SJSA1 (cell line): ENCODE measurements around the gene DNHD1. TPM values are rescaled to one million over a fixed set of nuclear protein-coding genes. Genes with fewer than 3 reads are reported as not detected.

ENCODE experiments used
- DNase-seq, 2 experiments: peaks; one replicate each; pipeline ENCODE4 v3.0.0-alpha.2; 2015 to 2020; ENCODE audit warnings: low spot score in 2 of 2, low read depth in 1 of 2
- H3K27ac ChIP-seq: fragments of 250-450 bp; sonication (Bioruptor Pico); 2 replicates; pipeline ENCODE4 v1.5.1; 2020; ENCODE audit warnings: mild to moderate bottlenecking, moderate library complexity
- H3K27me3 ChIP-seq: fragments of 250-450 bp; sonication (Bioruptor Pico); replicated peaks from 2 replicates; pipeline ENCODE4 v1.5.1; 2020; ENCODE audit warnings: mild to moderate bottlenecking, moderate library complexity
- H3K36me3 ChIP-seq: fragments of 250-450 bp; sonication (Bioruptor Pico); 2 replicates; pipeline ENCODE4 v1.5.1; 2020; ENCODE audit warnings: mild to moderate bottlenecking
- H3K4me1 ChIP-seq: fragments of 250-450 bp; sonication (Bioruptor Pico); replicated peaks from 2 replicates; pipeline ENCODE4 v1.6.1; 2021; ENCODE audit warnings: mild to moderate bottlenecking
- H3K4me3 ChIP-seq: fragments of 250-450 bp; sonication (Bioruptor Pico); 2 replicates; pipeline ENCODE4 v1.5.1; 2020; ENCODE audit warnings: mild to moderate bottlenecking
- H3K9me3 ChIP-seq: fragments of 250-450 bp; sonication (Bioruptor Pico); replicated peaks from 2 replicates; pipeline ENCODE4 v1.5.1; 2020; ENCODE audit warnings: mild to moderate bottlenecking
- total RNA-seq: library from RNA; depleted of rRNA; stranded (reverse); fragments of >200 nt; shearing (Covaris generic); gene quantifications from 2 replicates; pipeline ENCODE4 v1.2.3, GENCODE V29; 2014

Gene DNHD1
- total RNA-seq, 1 experiment from 2014 or later, result 1.5 TPM

DNA sequence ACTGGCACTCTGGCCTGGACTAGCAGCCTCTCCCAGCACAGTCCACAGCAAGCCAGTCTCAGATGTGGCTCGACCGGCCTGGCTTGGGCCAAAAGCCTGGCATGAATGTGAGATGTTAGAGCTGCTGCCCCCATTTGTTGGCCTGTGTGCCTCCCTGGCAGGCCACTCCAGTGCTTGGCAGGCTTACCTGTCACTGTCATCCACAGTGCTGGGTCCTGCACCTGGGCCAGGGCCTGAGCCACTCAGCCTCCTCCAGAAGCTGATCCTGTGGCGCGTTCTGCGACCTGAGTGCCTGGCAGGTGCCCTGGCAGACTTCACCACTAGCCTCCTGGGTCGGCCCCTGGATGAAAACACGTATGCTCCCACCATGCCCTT lies 70.3 kb downstream of the DNHD1 start:
- no peaks in the 10 kb centered on the region for H3K36me3 ChIP-seq
- DNase-seq, result no peak
- no peaks in the 10 kb centered on the region for H3K4me1 ChIP-seq
- no peaks in the 10 kb centered on the region for H3K9me3 ChIP-seq
- no peaks in the 10 kb centered on the region for H3K27me3 ChIP-seq
- no peak overlapping the region for H3K4me3 ChIP-seq
- no peak overlapping the region for H3K27ac ChIP-seq

DNA sequence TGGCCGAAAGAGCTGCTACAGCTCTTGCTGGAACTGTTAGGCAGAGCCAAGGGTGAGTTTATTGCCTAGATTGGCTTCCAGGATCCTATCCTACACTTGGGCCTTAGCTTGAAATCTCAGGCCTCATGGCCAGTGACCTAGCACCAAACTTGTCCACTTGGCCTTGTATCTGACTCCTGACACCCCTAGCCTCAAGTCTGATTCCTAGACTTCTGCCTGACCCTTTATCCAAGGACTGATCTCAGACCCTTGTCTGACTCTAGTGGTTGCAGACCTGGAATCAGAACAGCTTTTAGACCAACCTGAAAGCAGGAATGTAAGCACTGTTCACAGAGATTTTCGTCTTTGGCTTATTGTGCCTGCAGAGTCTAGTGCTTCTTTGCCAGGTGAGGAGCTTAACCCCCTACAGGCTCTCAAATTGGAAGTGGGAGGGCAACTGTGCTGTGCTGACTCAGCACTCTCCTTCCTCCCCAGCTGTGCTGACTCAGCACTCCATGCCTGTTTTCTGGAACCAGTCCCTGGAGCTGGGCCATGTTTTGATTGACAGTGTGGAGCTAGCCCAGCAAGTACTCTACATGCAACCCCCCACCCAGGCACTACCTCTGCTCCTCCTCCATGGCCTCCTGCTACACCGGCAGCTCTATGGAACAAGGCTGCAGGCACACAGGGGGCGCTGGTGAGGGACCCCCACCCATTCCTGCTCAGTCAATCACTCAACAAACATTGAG lies 71.3 kb downstream of the DNHD1 start:
- Histone ChIP-seq H3K4me1 (no peaks in the 10 kb centered on the region), H3K9me3 (no peaks in the 10 kb centered on the region), H3K27me3 (no peaks in the 10 kb centered on the region), H3K27ac (no peak overlapping the region), H3K4me3 (no peak overlapping the region), H3K36me3 (no peaks in the 10 kb centered on the region)
- no peak for DNase-seq

DNA sequence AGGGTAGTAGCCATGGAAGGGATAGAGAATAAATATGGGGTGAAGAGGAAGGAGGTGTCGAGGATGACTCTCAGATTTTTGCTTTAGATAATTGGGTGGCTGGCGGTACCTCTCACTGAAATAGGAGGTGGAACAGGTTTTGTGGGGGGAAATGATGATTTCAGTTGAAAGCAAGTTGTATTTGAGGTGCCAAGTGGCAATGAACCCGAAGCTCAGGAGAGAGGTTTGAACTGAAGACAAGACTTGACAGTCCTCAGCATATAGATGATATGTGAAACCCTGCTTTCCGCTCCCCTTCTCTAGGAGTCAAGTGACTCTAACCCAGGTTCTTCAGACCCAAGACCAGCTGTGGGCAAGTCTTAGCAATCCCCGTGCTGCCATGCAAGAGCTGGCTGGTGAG lies 72.6 kb downstream of the DNHD1 start:
- H3K36me3 ChIP-seq, result no peaks in the 10 kb centered on the region
- no peak overlapping the region for H3K27ac ChIP-seq
- no peak for DNase-seq
- no peaks in the 10 kb centered on the region for H3K9me3 ChIP-seq
- H3K27me3 ChIP-seq, result no peaks in the 10 kb centered on the region
- no peaks in the 10 kb centered on the region for H3K4me1 ChIP-seq
- H3K4me3 ChIP-seq, result no peak overlapping the region

DNA sequence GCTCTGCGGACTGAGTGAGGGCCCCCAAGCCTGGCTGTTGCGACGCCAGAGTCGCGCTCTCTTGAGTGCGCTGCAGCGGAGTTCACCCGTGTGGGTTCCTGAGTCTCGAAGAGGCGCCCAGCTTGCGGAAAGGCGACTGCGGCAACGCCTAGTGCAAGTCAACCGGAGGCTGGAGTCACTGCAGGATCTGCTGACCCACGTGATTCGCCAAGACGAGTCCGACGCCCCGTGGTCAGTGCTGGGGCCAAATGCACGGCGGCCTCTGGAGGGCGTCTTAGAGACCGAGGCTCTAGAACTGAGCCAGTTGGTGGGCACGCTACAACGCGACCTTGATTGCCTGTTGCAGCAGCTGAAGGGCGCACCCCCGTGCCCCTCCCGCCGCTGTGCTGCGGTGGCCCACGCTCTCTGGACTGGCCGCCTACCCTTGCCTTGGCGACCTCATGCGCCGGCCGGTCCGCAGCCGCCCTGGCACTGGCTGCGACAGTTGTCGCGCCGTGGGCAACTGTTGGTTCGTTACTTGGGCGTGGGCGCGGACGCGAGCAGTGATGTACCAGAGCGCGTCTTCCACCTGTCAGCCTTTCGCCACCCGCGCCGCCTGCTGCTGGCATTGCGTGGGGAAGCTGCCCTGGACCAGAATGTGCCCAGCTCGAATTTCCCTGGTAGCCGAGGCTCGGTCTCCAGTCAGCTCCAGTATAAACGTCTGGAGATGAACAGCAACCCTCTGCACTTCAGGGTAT lies 73.8 kb downstream of the DNHD1 start:
- DNase-seq, result no peak

DNA sequence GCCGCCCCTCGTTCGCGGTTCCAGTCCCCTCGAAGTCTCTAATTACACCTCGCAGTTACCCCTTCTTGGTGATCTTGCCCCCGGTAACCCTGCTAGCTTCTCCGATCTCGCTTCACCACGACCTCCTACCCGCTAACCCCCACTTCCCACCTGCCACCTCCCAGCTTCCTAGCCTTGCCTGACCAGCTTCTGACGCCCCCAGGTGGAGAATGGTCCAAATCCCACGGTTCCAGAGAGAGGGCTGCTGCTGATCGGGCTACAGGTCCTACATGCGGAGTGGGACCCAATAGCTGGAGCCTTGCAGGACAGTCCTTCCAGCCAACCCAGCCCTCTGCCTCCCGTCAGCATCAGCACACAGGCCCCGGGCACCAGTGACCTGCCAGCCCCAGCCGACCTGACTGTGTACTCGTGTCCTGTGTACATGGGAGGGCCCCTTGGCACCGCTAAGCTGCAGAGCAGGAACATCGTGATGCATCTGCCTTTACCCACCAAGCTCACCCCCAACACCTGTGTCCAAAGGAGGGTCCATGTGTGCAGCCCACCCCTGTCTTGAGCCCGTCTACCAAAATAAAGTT lies 74.4 kb downstream of the DNHD1 start:
- H3K36me3 ChIP-seq, result no peaks in the 10 kb centered on the region
- no peaks in the 10 kb centered on the region for H3K9me3 ChIP-seq
- DNase-seq, result no peak
- H3K4me1 ChIP-seq, result no peaks in the 10 kb centered on the region
- no peak overlapping the region for H3K27ac ChIP-seq
- H3K4me3 ChIP-seq, result no peak overlapping the region
- H3K27me3 ChIP-seq, result no peaks in the 10 kb centered on the region

More for the DNA sequence above, 73.8 kb downstream of the DNHD1 start:
- no peaks in the 10 kb centered on the region for H3K4me1 ChIP-seq
- no peaks in the 10 kb centered on the region for H3K36me3 ChIP-seq
- H3K27ac ChIP-seq, result no peak overlapping the region
- no peaks in the 10 kb centered on the region for H3K27me3 ChIP-seq
- H3K9me3 ChIP-seq, result no peaks in the 10 kb centered on the region
- H3K4me3 ChIP-seq, result no peak overlapping the region

DNA sequence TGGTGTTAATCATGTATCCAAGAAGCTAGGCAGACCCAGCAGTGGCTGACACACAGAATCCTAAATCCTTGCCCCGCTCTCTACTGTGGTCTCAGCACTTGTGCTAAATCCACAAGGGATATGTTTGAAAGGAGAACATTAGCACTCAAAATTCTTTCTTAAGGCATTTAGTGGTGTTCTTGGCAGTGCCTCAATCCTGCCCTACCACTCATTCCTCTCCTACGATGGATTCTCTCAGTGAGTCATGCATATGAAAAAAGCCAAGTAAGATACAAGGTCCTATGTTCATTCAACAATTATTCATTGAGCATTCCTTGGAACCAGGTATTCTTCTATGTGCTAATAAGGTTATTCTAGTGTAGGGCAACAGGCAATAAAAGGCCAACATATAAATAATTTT lies 75.1 kb downstream of the DNHD1 start:
- H3K4me3 ChIP-seq, result no peak overlapping the region
- H3K27me3 ChIP-seq, result no peaks in the 10 kb centered on the region
- H3K9me3 ChIP-seq, result no peaks in the 10 kb centered on the region
- H3K36me3 ChIP-seq, result no peaks in the 10 kb centered on the region
- H3K27ac ChIP-seq, result no peak overlapping the region
- H3K4me1 ChIP-seq, result no peaks in the 10 kb centered on the region
- DNase-seq, result no peak

DNA sequence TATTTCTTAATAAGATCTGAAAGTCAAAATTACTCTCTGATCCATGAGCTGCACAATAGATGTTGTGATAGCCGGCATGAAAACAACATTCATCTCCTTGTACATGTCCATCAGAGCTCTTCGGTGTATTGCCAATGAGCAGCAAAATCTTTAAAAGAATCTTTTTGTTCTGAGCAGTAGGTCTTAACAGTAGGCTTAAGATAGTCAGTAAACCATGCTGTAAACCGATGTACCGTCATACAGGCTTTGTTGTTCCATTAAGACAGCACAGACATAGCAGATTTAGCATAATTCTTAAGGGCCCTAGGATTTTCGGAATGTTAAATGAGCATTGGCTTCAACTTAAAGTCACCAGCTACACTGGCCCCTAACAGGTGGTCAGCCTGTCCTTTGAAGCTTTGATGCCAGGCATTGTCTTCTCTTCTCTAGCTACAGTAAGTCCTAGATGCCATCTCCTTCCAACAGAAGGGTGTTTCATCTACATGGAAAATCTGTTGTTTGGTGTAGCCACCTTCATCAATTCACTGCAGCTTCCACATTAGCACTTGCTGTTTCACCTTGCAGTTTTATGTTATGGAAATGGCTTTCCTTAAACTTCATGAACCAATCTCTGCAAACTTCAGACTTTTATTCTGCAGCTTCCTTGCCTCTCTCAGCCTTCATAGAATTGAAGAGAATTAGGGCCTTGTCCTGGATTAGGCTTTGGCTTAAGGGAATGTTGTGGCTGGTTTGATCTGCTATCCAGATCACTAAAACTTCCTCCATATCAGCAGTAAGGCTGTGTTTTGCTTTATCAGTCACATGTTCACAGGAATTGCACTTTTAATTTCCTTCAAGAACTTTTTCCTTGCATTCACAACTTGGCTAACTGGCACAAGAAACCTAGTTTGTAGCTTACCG lies 78.0 kb downstream of the DNHD1 start:
- Histone ChIP-seq H3K4me3 (no peak overlapping the region), H3K27ac (no peak overlapping the region), H3K27me3 (no peaks in the 10 kb centered on the region), H3K36me3 (no peaks in the 10 kb centered on the region), H3K9me3 (no peaks in the 10 kb centered on the region), H3K4me1 (no peaks in the 10 kb centered on the region)
- no peak for DNase-seq

DNA sequence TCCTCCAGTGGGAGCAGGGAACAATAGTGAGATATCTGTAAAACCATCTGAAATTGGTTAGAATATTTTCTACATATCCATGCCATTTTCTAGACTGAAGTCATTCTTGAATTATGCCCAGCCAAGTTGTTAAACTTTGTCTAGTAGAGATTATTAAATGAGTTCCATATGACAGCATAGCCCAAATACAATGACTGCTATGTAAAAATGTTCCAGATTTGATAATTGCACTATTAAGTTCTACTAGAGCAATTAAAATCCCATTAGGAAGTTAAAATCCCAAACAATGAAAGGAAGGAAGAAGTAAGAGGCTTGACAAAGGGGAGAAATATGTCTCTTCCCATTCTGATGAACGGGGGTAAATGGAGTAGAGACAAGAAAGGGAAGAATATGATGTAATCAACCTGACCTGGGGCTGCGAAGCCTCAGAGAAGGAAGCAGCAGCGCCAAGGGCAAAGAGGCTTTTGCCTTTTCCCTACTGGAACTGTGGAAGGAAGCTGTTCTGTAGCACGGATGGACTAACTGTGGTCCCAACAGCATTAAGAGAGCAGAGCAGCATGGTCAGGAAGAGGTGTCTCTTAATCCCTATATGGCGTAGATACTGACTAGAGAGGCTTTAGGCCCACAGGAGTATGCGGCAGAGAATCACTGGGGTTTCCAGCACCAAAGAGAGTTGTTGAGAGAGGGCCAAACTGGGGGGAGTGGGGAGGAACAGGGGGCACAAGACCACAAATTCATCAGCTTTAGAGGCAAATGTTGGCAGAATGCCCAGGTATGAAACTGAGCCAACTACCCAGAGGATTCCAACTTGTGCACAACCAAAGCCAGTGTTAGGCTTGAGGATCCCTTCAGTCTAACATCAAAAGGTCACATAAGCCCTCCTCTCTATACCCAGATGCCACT lies 79.6 kb downstream of the DNHD1 start:
- DNase-seq, result no peak
- no peaks in the 10 kb centered on the region for H3K27me3 ChIP-seq
- no peak overlapping the region for H3K27ac ChIP-seq
- H3K9me3 ChIP-seq, result no peaks in the 10 kb centered on the region
- H3K4me3 ChIP-seq, result no peak overlapping the region
- no peaks in the 10 kb centered on the region for H3K4me1 ChIP-seq
- H3K36me3 ChIP-seq, result no peaks in the 10 kb centered on the region

DNA sequence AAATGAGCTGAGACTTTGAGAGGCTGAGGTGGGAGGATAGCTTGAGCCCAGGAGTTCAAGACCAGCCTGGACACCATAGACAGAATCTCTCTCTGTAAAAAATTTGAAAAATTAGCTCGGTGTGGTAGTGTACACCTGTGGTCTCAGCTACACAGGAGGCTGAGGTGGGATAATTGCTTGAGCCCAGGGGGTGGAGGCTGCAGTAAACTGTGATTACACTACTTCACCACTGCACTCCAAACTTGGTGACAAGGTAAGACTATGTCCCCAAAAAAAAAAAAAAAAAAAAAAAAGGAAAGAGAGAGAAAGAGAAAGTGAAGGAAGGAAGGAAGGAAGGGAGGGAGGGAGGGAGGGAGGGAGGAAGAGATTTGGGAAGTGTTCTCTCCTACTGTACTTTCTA lies 81.1 kb downstream of the DNHD1 start:
- DNase-seq, result no peak
- H3K4me3 ChIP-seq, result no peak overlapping the region
- H3K27ac ChIP-seq, result no peak overlapping the region
- H3K36me3 ChIP-seq, result no peaks in the 10 kb centered on the region
- H3K9me3 ChIP-seq, result no peaks in the 10 kb centered on the region
- no peaks in the 10 kb centered on the region for H3K4me1 ChIP-seq
- H3K27me3 ChIP-seq, result no peaks in the 10 kb centered on the region

DNA sequence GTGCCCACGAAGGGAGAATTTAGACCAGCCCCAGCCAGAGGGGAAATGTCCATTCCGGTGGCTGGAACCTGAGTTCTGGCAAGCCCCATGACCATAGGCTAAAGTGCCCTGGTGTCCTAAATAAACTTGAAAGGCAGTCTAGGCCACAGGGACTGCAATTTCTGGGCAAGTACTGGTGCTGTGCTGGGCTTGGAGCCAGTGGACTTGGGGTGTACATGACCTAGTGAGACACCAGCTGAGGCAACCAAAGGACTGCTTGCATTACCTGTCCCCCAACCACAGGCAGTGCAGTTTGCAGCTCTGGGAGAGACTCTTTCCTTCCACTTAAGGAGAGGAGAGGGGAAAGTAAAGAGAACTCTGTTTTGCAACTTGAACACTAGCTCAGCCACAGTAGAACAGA lies 82.6 kb downstream of the DNHD1 start:
- Histone ChIP-seq H3K27me3 (no peaks in the 10 kb centered on the region), H3K9me3 (no peaks in the 10 kb centered on the region), H3K27ac (no peak overlapping the region), H3K4me1 (no peaks in the 10 kb centered on the region), H3K4me3 (no peak overlapping the region), H3K36me3 (no peaks in the 10 kb centered on the region)
- no peak for DNase-seq

DNA sequence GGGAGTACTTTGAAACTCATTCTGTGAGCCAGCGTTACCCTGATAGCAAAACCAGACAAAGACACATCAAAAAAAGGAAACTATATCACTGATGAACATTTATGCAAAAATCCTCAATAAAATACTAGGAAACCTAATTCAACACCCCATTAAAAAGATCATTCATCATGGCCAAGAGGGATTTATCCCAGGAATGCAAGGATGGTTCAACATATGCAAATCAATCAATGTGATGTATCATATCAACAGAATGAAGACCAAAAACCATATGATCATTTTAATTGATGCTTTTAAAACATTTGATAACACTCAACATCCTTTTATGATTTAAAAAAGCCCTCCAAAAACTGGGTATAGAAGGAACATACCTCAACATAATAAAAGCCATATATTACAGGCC lies 86.5 kb downstream of the DNHD1 start:
- DNase-seq, result no peak
- Histone ChIP-seq H3K36me3 (no peaks in the 10 kb centered on the region), H3K27me3 (no peaks in the 10 kb centered on the region), H3K27ac (no peak overlapping the region), H3K9me3 (no peaks in the 10 kb centered on the region), H3K4me1 (no peaks in the 10 kb centered on the region), H3K4me3 (no peak overlapping the region)

DNA sequence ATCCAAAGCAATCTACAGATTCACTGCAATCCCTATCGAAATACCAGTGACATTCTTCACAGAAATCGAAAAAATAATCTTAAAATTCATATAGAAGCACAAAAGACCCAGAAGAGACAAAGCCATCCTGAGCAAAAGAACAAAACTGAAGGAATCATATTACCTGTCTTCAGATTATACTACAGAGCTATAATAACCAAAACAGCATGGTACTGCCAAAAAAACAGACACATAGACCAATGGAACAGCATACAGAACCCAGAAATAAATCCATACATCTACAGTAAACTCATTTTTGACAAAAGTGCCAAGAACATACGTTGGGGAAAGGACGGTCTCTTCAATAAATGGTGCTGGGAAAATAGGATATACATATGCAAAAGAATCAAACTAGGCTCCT lies 87.4 kb downstream of the DNHD1 start:
- no peak overlapping the region for H3K4me3 ChIP-seq
- no peaks in the 10 kb centered on the region for H3K36me3 ChIP-seq
- DNase-seq, result no peak
- no peaks in the 10 kb centered on the region for H3K4me1 ChIP-seq
- H3K27ac ChIP-seq, result no peak overlapping the region
- no peaks in the 10 kb centered on the region for H3K27me3 ChIP-seq
- no peaks in the 10 kb centered on the region for H3K9me3 ChIP-seq
